ENCODE results near the gene RAF1. TPM values are rescaled to one million over a fixed set of nuclear protein-coding genes. Genes with fewer than 3 reads are reported as not detected.

RAF1 gene
- total RNA-seq, 4 donors from 2014 or later = 121 to 133 (median 126) TPM

GRCh38 chr3:12612514-12613226, 51.2 kb downstream of the RAF1 start:
- Histone ChIP-seq H3K27me3 (no peaks in the 10 kb centered on the region), H3K9me3 (no peaks in the 10 kb centered on the region), H3K36me3 (peaks cover 0 to 70% (median 0%) of the 10 kb centered on the region in 3 donors), H3K4me1 (no peaks in the 10 kb centered on the region), H3K27ac (no peak overlapping the region), H3K4me3 (no peak overlapping the region)
- no peak for TF ChIP-seq CTCF (IDR thresholded peaks at IDR 0.05)
- TF ChIP-seq POLR2A (IDR thresholded peaks at IDR 0.05) = no peak
- no peak for DNase-seq

- H3K27me3 ChIP-seq = no peaks in the 10 kb centered on the region
- H3K9me3 ChIP-seq = no peaks in the 10 kb centered on the region
- H3K4me1 ChIP-seq = no peaks in the 10 kb centered on the region
- H3K27ac ChIP-seq = no peak overlapping the region
- no peak for TF ChIP-seq POLR2A (IDR thresholded peaks at IDR 0.05)
- no peak for TF ChIP-seq CTCF (IDR thresholded peaks at IDR 0.05)
- peaks cover 0 to 71% (median 0%) of the 10 kb centered on the region in 3 donors for H3K36me3 ChIP-seq
- no peak overlapping the region for H3K4me3 ChIP-seq
- no peak for DNase-seq
These were observed 52.8 kb downstream of the RAF1 start for GRCh38 chr3:12611117-12611516.

- DNase-seq = no peak
- no peak overlapping the region for H3K27ac ChIP-seq
- H3K27me3 ChIP-seq = no peaks in the 10 kb centered on the region
- H3K36me3 ChIP-seq = peaks cover 0 to 83% (median 0%) of the 10 kb centered on the region in 3 donors
- H3K4me3 ChIP-seq = no peak overlapping the region
- H3K4me1 ChIP-seq = no peaks in the 10 kb centered on the region
- no peaks in the 10 kb centered on the region for H3K9me3 ChIP-seq
- no peak for TF ChIP-seq CTCF (IDR thresholded peaks at IDR 0.05)
- no peak for TF ChIP-seq POLR2A (IDR thresholded peaks at IDR 0.05)
These were observed 55.5 kb downstream of the RAF1 start for GRCh38 chr3:12608376-12608775.

GRCh38 chr3:12603969-12604368, 59.9 kb downstream of the RAF1 start:
- Histone ChIP-seq H3K36me3 (peaks cover 0 to 95% (median 0%) of the 10 kb centered on the region in 3 donors), H3K27me3 (no peaks in the 10 kb centered on the region), H3K27ac (no peak overlapping the region), H3K4me1 (no peaks in the 10 kb centered on the region), H3K4me3 (no peak overlapping the region), H3K9me3 (no peaks in the 10 kb centered on the region)
- no peak for TF ChIP-seq POLR2A (IDR thresholded peaks at IDR 0.05)
- TF ChIP-seq CTCF (IDR thresholded peaks at IDR 0.05) = no peak
- no peak for DNase-seq

- Histone ChIP-seq H3K4me1 (no peaks in the 10 kb centered on the region), H3K27ac (no peak overlapping the region), H3K36me3 (peaks cover 0 to 94% (median 0%) of the 10 kb centered on the region in 3 donors), H3K27me3 (no peaks in the 10 kb centered on the region), H3K9me3 (no peaks in the 10 kb centered on the region), H3K4me3 (no peak overlapping the region)
- TF ChIP-seq CTCF (IDR thresholded peaks at IDR 0.05) (peak in 3 of 6 experiments; percentile 16 to 27 (median 25)), POLR2A (IDR thresholded peaks at IDR 0.05) (no peak)
- no peak for DNase-seq
These were observed 62.8 kb downstream of the RAF1 start for GRCh38 chr3:12601072-12601471.
